GM18520 (cell line): ENCODE data around the gene RPL3.
"Not testable (repeated sequence)": the region's sequence is repeated elsewhere in the genome, so short reads cannot be mapped to it uniquely, and the experiment has no call there.

Experiments used
- ATAC-seq: cut with Tn5 transposase; IDR thresholded peaks from one replicate; pipeline ENCODE4 v1.9.1; 2021; ENCODE audit not compliant: unreplicated experiment

The RPL3 gene

GRCh38 chr22:39319284-39320022 lies at the start of gene RPL3:
RPL3 (minus strand) TSS chr22:39319623; CDS start chr22:39319597, 26 bp downstream.
- peak; percentile 84 for ATAC-seq

GRCh38 chr22:39369186-39369585 lies 49.8 kb upstream of the RPL3 start:
- ATAC-seq = no peak

- ATAC-seq = no peak
Observed at GRCh38 chr22:39368461-39368911, 49.1 kb upstream of the RPL3 start.

GRCh38 chr22:39367035-39367434 lies 47.6 kb upstream of the RPL3 start:
- ATAC-seq = no peak

GRCh38 chr22:39365492-39365780 lies 46.0 kb upstream of the RPL3 start:
- ATAC-seq = no peak

GRCh38 chr22:39364714-39365491 lies 45.5 kb upstream of the RPL3 start:
- ATAC-seq = no peak

- ATAC-seq = no peak
Observed at GRCh38 chr22:39363751-39364515, 44.5 kb upstream of the RPL3 start.

- no peak for ATAC-seq
Observed at GRCh38 chr22:39362932-39363331, 43.5 kb upstream of the RPL3 start.

GRCh38 chr22:39362271-39362670 lies 42.8 kb upstream of the RPL3 start:
- no peak for ATAC-seq

- no peak for ATAC-seq
Observed at GRCh38 chr22:39361496-39361895, 42.1 kb upstream of the RPL3 start.

- no peak for ATAC-seq
Observed at GRCh38 chr22:39360674-39361413, 41.4 kb upstream of the RPL3 start.

- ATAC-seq = no peak
Observed at GRCh38 chr22:39360242-39360641, 40.8 kb upstream of the RPL3 start.

- no peak for ATAC-seq
Observed at GRCh38 chr22:39359659-39360195, 40.3 kb upstream of the RPL3 start.

GRCh38 chr22:39358197-39358596 lies 38.8 kb upstream of the RPL3 start:
- not testable (repeated sequence) for ATAC-seq

- ATAC-seq = not testable (repeated sequence)
Observed at GRCh38 chr22:39357110-39358108, 38.0 kb upstream of the RPL3 start.

- ATAC-seq = no peak
Observed at GRCh38 chr22:39356464-39356863, 37.0 kb upstream of the RPL3 start.

GRCh38 chr22:39355805-39356204 lies 36.4 kb upstream of the RPL3 start:
- ATAC-seq = not testable (repeated sequence)

GRCh38 chr22:39355080-39355479 lies 35.7 kb upstream of the RPL3 start:
- ATAC-seq = no peak

GRCh38 chr22:39353346-39353745 lies 33.9 kb upstream of the RPL3 start:
- no peak for ATAC-seq
